K562 (cell line): ENCODE data around the gene PRXL2B. TPM values are rescaled to one million over a fixed set of nuclear protein-coding genes. Genes with fewer than 3 reads are reported as not detected.
"Not testable (repeated sequence)": the region's sequence is repeated elsewhere in the genome, so short reads cannot be mapped to it uniquely, and the experiment has no call there.

ENCODE experiments used
- ATAC-seq: fragments of 200-7000 bp; cut with Tn5 transposase; 3 replicates; pipeline ENCODE4 v1.9.1; 2020; ENCODE audit warnings: moderate library complexity
- BruUV-seq: library from RNA; stranded (reverse); fragments of 400-500 nt; replicated peaks from 2 replicates; lab custom pipeline; 2021; lab: Mats Ljungman, UMichigan
- CTCF ChIA-PET: fragments of 300-600 bp; formaldehyde crosslinking; extraction: SDS; loops from one replicate; lab custom pipeline; 2021; ENCODE audit warnings: low intra/inter-chr PET ratio; lab: Yijun Ruan, JAX
- POLR2A ChIA-PET: fragments of 300-600, 350-650 bp; sonication (Branson Sonifier 250); formaldehyde crosslinking; extraction: SDS; loops from one replicate; lab custom pipeline; 2021; ENCODE audit warnings: antibody characterized with exemption, inconsistent platforms; lab: Yijun Ruan, JAX
- DNase-seq, 4 experiments: peaks; one replicate each; pipeline versions ENCODE4 v3.0.0 to v3.0.0-alpha.2; 2011 to 2018; ENCODE audit warnings: low spot score in 3 of 4, mixed read lengths in 3 of 4; ENCODE audit errors: extremely low read depth in 1 of 4
- FAIRE-seq: peaks from 2 replicates; lab custom pipeline; 2011; peaks lifted over from hg19 to GRCh38; lab: Jason Lieb, UNC
- H2AFZ ChIP-seq: 2 replicates; pipeline ENCODE4 v1.6.0; 2011; ENCODE audit warnings: low read depth, low read length, control low read depth, inconsistent platforms
- H3K27ac ChIP-seq: fragments of 200-600 bp; 3 replicates; pipeline ENCODE4 v1.8.0; 2011; ENCODE audit warnings: low read depth, mild to moderate bottlenecking, control low read depth, inconsistent platforms, low read length, moderate library complexity, mixed read lengths; ENCODE audit errors: extremely low read depth
- H3K27me3 ChIP-seq, 2 experiments: fragments of 300-600 bp in 1 of 2; 2 replicates in 1 of 2; 3 replicates in 1 of 2; pipeline versions ENCODE4 v1.6.0 to v1.8.0; 2011; ENCODE audit warnings: inconsistent platforms in 2 of 2, low read length in 2 of 2, mild to moderate bottlenecking in 1 of 2, mixed read lengths in 1 of 2, moderate library complexity in 1 of 2; ENCODE audit not compliant: control insufficient read depth in 2 of 2, insufficient read depth in 2 of 2
- H3K36me3 ChIP-seq: fragments of 300-600 bp; 3 replicates; pipeline ENCODE4 v1.8.0; 2011; ENCODE audit warnings: mild to moderate bottlenecking, low read length, inconsistent platforms; ENCODE audit not compliant: control insufficient read depth, insufficient read depth
- H3K4me1 ChIP-seq, 2 experiments: fragments of 200-600 bp in 1 of 2; replicated peaks in 1 of 2; 2 replicates in 1 of 2; 3 replicates in 1 of 2; pipeline versions ENCODE4 v1.5.1 to v1.8.0; 2011; ENCODE audit warnings: inconsistent platforms in 2 of 2, low read length in 2 of 2, mild to moderate bottlenecking in 1 of 2, mixed read lengths in 1 of 2, moderate library complexity in 1 of 2; ENCODE audit not compliant: control insufficient read depth in 2 of 2, insufficient read depth in 2 of 2
- H3K4me2 ChIP-seq: 2 replicates; pipeline ENCODE4 v1.6.1; 2011; ENCODE audit warnings: low read length, control low read depth, inconsistent platforms, mixed read lengths; ENCODE audit not compliant: insufficient read depth
- H3K4me3 ChIP-seq: fragments of 200-600 bp; sonication (generic), shearing (Covaris generic); 2 replicates; pipeline ENCODE4 v1.5.1; 2016; ENCODE audit warnings: control low read depth, inconsistent platforms
- H3K79me2 ChIP-seq: fragments of 200-600 bp; 3 replicates; pipeline ENCODE4 v1.8.0; 2011; ENCODE audit warnings: low read length, inconsistent platforms; ENCODE audit not compliant: control insufficient read depth, insufficient read depth
- H3K9ac ChIP-seq, 2 experiments: 2 replicates each; pipeline versions ENCODE4 v1.6.0 to v1.6.1; 2011; ENCODE audit warnings: low read depth in 2 of 2, low read length in 2 of 2, control low read depth in 1 of 2, inconsistent platforms in 1 of 2, mild to moderate bottlenecking in 1 of 2, mixed read lengths in 1 of 2; ENCODE audit not compliant: insufficient read depth in 1 of 2
- H3K9me1 ChIP-seq: one replicate; pipeline ENCODE4 v1.6.0; 2011; ENCODE audit warnings: inconsistent platforms, mild to moderate bottlenecking, low read length, moderate library complexity; ENCODE audit not compliant: control insufficient read depth, insufficient read depth
- H3K9me3 ChIP-seq: replicated peaks from 2 replicates; pipeline ENCODE4 v1.5.1; 2011; ENCODE audit warnings: low read depth, low read length, inconsistent platforms; ENCODE audit not compliant: control insufficient read depth, insufficient read depth
- H4K20me1 ChIP-seq: replicated peaks from 2 replicates; pipeline ENCODE4 v1.6.1; 2011; ENCODE audit warnings: low read length, inconsistent platforms, mixed read lengths; ENCODE audit not compliant: control insufficient read depth, insufficient read depth
- BCLAF1 ChIP-seq, 2 experiments: fragments of 450-650 bp in 1 of 2; IDR thresholded peaks; 2 replicates each; pipeline ENCODE4 v1.6.1; 2011 to 2017; ENCODE audit warnings: low read depth in 2 of 2, antibody characterized with exemption in 1 of 2, borderline replicate concordance in 1 of 2, low read length in 1 of 2, mild to moderate bottlenecking in 1 of 2, mixed read lengths in 1 of 2; ENCODE audit not compliant: control insufficient read depth in 1 of 2
- ETS1 ChIP-seq: conservative IDR thresholded peaks from 2 replicates; pipeline ENCODE4 v1.6.1; 2011; ENCODE audit warnings: low read depth, mild to moderate bottlenecking, low read length; ENCODE audit not compliant: control insufficient read depth
- GMEB1 ChIP-seq: fragments of 250-450 bp; sonication (Bioruptor Pico); IDR thresholded peaks from 2 replicates; pipeline ENCODE4 v1.4.0; 2020; ENCODE audit warnings: mild to moderate bottlenecking
- POLR2H ChIP-seq: IDR thresholded peaks from 2 replicates; pipeline ENCODE4 v1.6.1; 2016; ENCODE audit warnings: missing genetic modification characterization, low read depth, mild to moderate bottlenecking, control low read depth, missing compliant biosample characterization, moderate library complexity
- ZNF780A ChIP-seq: fragments of 250-450 bp; sonication (Bioruptor Pico); IDR thresholded peaks from 2 replicates; pipeline ENCODE4 v1.5.0; 2021; ENCODE audit warnings: mild to moderate bottlenecking
- WGBS: fragments of 100-300 bp; shearing (Covaris generic); methylation state at CpG from one replicate; pipeline ENCODE4 v1.1.6; 2016; ENCODE audit warnings: low coverage, mixed read lengths; ENCODE audit not compliant: insufficient coverage; ENCODE audit errors: missing lambda C conversion rate; 5-methylcytosine and 5-hydroxymethylcytosine counted together
- in situ Hi-C: fragments of 300-500 bp; cut with MboI; formaldehyde crosslinking; loops from 4 replicates; pipeline ENCODE4 v1.15.0; 2018; ENCODE audit warnings: inconsistent platforms, mixed read lengths
- intact Hi-C: fragments of 100-400 bp; cut with micrococcal nuclease; formaldehyde crosslinking; loops from 2 replicates; pipeline ENCODE4 v1.14.2; 2022
- polyA plus RNA-seq, 8 experiments: library from polyadenylated mRNA; depleted of rRNA in 4 of 8; stranded (reverse) in 5 of 8; unstranded in 3 of 8; fragments of >200 nt; fragmentation: Nextera tagmentation in 2 of 8; fragmentation: Illumina TruSeq in 1 of 8; extraction: Ambion mirVana in 2 of 8; extraction: Trizol in 1 of 8; gene quantifications; 2 replicates each; pipeline versions ENCODE4 v1.2.1 to v1.2.3, GENCODE V29; 2011 to 2014; ENCODE audit warnings: inconsistent platforms in 1 of 8, missing spikeins in 1 of 8
- total RNA-seq, 7 experiments: library from RNA; depleted of rRNA in 6 of 7; stranded (reverse); fragments of >200 nt in 6 of 7; fragmentation: Illumina TruSeq in 2 of 7; extraction: Trizol in 2 of 7; gene quantifications; 2 replicates each; pipeline versions ENCODE4 v1.2.1 to v1.2.3, GENCODE V29; 2011 to 2021; ENCODE audit warnings: low replicate concordance in 1 of 7

PRXL2B gene
- total and polyA plus RNA-seq, 9 of the 15 experiments (the other 6 are each of a cell fraction or from before 2014, with no cell fraction given), result 0.99 to 25.3 (median 11.8) TPM

- in situ Hi-C loops, result not testable (repeated sequence)
Observed at GRCh38 chr1:2569703-2570102, 16.9 kb upstream of the PRXL2B start.

GRCh38 chr1:2570332-2570731, 16.2 kb upstream of the PRXL2B start:
- H3K9me1 ChIP-seq, result no peaks in the 10 kb centered on the region
- H3K9ac ChIP-seq, result 0 out of 4 replicates have a peak overlapping the region, but pooled peaks of 1 of the 2 experiments have one; percentile 19
- no peak overlapping the region for H2AFZ ChIP-seq
- H4K20me1 ChIP-seq, result no peaks in the 10 kb centered on the region
- DNase-seq, result no peak
- in situ Hi-C loops, result no loop called here
- ChIA-PET CTCF (no interaction called here), POLR2A (interaction anchor here (1.4 kb wide), 1 partner anchor 9 kb away, joined by 4 read pairs; no protein-coding TSS in a partner anchor)
- H3K4me2 ChIP-seq, result no peak overlapping the region
- 19% methylated on average over 15 of the region's 17 CpGs for WGBS
- H3K4me3 ChIP-seq, result no peak overlapping the region
- H3K27ac ChIP-seq, result no peak overlapping the region
- no TSS peak for BruUV-seq
- intact Hi-C loops, result no loop called here
- no peak for ATAC-seq
- TF ChIP-seq POLR2H (tag) (no peak), ZNF780A (no peak), GMEB1 (CRISPR knock-in tag) (no peak), ETS1 (no peak), BCLAF1 (IDR thresholded peaks at IDR 0.05; ENCODE audit: borderline replicate concordance in 1 of 2, control insufficient read depth in 1 of 2, low read depth in 2 of 2, low read length in 1 of 2) (no peak)
- no peaks in the 10 kb centered on the region for H3K36me3 ChIP-seq
- no peak for FAIRE-seq
- peaks cover 46 to 62% of the 10 kb centered on the region in 2 experiments for H3K27me3 ChIP-seq
- H3K9me3 ChIP-seq, result peaks cover 10% of the 10 kb centered on the region
- no peaks in the 10 kb centered on the region for H3K79me2 ChIP-seq
- H3K4me1 ChIP-seq, result peaks cover 0 to 15% of the 10 kb centered on the region in 2 experiments; a peak in 2 of 5 replicates

More at GRCh38 chr1:2569703-2570102, 16.9 kb upstream of the PRXL2B start:
- H4K20me1 ChIP-seq, FAIRE-seq, H3K79me2 ChIP-seq, H3K9ac ChIP-seq, H2AFZ ChIP-seq, H3K4me3 ChIP-seq, H3K9me3 ChIP-seq, H3K9me1 ChIP-seq, BruUV-seq, H3K4me2 ChIP-seq, DNase-seq, CTCF ChIA-PET, H3K36me3 ChIP-seq, intact Hi-C loops, H3K27ac ChIP-seq: not testable (repeated sequence)
- H3K4me1 ChIP-seq, result peaks cover 0 to 20% of the 10 kb centered on the region in 2 experiments; a peak in 2 of 5 replicates
- 0 out of 3 replicates have a peak, but pooled peaks have one; percentile 9 for ATAC-seq
- POLR2A ChIA-PET, result interaction anchor here (1.4 kb wide), 1 partner anchor 8 kb away, joined by 4 read pairs; no protein-coding TSS in a partner anchor
- H3K27me3 ChIP-seq, result peaks cover 51 to 64% of the 10 kb centered on the region in 2 experiments
- 8% methylated on average over 13 of the region's 13 CpGs for WGBS
